ENCODE data around the gene TSPEAR.
A peak's percentile ranks its signal among the peaks of the same experiment; 100 is the strongest.

Gene TSPEAR

DNA sequence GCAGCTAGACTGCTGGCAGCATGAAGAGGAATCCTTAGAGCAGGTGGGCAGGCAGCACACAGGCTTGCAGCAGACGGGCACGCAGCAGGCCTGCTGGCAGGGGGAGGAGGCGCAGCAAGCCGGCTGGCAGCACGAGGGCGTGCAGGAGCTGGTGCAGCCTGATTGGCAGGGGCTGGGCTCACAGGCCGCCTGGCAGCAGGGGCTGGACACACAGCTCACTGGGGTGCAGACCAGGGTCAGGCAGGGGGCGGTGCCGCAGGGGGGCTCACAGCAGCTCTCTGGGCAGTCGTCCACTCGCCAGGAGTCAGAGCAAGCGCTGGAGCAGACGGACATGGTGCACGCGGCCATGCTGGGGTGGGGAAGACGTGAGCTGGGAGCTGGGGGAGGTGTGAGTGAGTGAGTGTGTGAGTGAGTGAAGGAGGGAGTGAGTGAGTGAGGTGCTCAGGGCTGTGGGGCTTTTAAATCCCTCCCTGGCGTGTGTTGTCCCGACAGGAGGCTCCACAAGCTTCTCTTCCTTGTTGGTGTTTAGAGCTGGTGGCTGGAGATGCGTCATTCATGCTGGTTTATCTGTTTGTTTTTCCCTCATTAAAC, 131.0 kb downstream of the TSPEAR start, which contains the start of gene KRTAP10-5:
TSS of gene KRTAP10-5 (minus strand) at position 374 of the 591 bp plus-strand sequence. CDS start at position 348, 26 bp downstream.
- peak; percentile 31 to 65 for DNase-seq

DNA sequence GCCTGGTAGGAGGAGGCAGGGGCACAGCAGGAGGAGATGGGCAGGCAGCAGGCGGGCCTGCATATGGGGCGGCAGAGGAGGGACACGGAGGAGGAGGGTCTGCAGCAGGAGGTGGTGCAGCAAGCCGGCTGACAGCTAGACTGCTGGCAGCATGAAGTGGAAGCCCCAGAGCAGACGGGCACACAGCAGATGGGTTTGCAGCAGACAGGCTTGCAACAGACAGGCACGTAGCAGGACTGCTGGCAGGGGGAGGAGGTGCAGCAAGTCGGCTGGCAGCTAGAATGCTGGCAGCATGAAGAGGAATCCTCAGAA, 131.6 kb downstream of the TSPEAR start:
- no peak for DNase-seq

DNA sequence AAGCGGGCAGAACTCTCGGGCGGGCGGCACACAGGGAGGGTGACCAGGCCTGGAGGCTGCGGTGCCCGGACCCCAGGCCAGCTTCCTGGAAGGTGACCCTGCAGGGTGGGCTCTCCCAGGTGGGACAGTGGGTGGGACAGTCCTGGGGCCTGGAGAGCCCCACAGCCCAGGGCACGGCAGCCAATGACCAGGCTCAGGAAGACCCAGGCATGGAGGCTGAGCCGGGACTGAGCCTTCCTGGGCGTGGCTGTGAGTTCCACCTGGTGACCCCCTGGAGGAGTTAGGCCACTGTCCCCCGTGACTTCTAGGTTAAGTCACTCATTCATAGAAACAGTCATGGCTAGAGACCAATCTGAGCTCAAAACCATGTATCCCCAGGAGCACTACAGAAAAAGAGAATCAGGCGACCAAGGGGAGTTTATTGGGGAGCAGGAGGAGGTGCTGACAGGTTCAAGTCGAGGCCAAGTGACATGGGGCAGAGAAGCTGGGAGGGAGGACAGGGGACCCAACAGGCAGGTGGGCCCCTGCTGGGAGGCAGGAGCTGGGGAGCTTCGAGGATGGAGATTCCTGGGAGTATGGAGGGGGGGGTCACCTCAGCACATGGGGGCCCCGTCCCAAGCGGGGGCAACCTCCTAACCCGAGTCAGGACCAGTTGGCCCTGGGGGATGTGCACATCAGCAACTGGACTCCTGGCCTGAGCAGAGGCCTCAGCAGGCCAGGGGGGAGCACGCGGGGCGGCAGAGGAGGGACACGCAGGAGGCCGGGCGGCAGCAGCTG, 132.1 kb downstream of the TSPEAR start:
- no peak for DNase-seq

DNA sequence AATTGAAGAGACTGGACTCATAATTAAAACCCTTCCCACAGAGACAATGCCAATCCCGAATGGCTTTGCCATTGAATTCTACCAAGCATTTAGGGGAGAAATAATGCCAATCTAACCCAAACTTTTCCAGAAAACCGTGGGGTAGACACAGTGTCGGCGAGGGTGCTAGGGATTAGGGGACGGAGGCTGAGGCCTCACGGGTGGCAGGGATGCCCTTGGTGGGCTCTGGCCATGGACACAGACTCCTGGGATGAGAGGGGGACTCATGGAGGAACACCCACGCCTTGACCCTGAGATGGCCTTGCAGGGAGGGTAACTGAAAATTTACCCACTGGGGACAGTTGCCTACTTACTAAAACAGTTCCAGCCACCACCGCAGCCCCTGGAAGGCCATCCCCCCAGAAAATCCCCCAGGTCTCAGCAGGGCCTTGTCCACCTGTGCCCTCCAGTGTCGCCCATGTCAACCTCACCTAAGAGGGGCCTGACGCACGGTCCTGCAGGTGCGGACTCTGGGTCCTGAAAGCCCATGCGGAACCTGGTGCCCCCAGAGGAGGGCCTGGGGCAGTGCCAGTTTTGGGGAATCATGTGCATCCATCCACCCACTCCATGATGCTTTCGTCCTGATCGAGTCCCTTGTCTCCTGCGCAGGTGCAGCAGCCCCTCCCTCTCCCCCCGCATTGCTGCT, 132.9 kb downstream of the TSPEAR start:
- DNase-seq, result no peak

DNA sequence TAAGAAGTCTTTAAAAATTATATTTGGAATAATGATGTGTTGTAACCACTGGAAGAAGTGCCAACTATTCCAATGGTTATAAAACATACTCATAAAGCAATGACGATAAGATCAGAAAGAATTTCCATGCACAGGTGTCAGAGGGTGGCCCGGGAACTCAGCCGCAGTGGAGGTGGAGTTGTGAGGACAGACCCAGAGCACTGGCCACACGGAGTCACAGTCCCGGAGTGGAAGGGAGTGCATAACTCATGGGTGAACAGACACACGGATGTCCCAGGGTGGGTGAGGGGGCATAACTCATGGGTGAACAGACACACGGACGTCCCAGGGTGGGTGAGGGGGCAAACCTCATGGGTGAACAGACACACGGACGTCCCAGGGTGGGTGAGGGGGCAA, 135.3 kb downstream of the TSPEAR start:
- no peak for DNase-seq

DNA sequence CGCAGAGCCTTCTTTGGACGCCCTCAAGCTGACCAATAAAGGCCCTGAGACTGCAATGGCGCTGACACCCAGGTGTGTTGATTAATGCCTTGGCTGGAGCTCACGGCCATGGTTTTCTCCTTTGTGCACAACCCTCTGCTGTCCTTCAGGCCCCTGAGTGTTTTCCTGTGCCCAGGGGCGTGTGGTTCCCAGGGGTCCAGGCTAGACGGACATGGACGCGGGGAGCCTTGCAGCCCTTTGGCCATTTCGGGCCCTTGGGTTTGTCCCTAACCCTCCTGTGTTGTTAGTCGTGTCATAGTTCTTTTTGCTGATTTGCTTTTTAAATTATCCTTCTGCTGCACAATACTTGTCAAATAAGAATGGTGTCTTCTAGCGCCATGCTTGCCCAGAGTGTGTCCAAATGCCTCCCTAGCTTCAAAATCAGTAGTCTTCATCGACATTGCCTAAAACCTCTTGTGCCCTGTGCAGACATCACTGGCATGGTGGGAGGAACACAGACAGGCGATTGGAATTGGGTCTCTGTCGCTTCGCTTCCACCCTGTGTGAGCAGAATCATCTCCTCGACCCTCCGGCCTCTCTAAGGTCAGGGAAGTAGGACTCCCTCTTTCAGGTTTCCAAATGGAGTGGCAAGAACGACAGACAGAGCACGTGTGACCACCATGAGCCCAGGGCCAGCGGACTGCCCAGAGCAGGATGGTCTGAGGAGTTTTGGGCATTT, 135.9 kb downstream of the TSPEAR start:
- DNase-seq, result no peak

DNA sequence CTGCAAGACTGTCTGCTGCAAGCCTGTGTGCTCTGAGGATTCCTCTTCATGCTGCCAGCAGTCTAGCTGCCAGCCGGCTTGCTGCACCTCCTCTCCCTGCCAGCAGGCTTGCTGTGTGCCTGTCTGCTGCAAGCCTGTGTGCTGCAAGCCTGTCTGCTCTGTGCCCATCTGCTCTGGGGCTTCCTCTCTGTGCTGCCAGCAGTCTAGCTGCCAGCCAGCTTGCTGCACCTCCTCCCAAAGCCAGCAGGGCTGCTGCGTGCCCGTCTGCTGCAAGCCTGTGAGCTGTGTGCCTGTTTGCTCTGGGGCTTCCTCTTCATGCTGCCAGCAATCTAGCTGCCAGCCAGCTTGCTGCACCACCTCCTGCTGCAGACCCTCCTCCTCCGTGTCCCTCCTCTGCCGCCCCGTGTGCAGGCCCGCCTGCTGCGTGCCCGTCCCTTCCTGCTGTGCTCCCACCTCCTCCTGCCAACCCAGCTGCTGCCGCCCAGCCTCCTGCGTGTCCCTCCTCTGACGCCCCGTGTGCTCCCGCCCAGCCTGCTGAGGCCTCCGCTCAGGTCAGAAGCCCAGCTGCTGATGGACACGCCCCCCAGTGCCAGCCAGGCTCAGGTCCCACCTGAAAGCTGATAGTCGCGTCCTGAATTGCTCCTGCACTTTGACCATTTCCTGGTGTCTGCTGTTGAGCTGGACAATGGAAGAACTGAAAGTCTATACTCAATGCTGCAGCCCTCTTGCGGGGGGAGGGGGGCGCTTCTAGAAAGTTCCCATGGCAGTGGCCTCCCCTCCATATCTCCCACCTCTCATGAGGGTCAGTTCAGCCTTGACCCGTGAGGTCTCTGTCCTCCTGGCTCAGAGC, 136.7 kb downstream of the TSPEAR start:
- no peak for DNase-seq

DNA sequence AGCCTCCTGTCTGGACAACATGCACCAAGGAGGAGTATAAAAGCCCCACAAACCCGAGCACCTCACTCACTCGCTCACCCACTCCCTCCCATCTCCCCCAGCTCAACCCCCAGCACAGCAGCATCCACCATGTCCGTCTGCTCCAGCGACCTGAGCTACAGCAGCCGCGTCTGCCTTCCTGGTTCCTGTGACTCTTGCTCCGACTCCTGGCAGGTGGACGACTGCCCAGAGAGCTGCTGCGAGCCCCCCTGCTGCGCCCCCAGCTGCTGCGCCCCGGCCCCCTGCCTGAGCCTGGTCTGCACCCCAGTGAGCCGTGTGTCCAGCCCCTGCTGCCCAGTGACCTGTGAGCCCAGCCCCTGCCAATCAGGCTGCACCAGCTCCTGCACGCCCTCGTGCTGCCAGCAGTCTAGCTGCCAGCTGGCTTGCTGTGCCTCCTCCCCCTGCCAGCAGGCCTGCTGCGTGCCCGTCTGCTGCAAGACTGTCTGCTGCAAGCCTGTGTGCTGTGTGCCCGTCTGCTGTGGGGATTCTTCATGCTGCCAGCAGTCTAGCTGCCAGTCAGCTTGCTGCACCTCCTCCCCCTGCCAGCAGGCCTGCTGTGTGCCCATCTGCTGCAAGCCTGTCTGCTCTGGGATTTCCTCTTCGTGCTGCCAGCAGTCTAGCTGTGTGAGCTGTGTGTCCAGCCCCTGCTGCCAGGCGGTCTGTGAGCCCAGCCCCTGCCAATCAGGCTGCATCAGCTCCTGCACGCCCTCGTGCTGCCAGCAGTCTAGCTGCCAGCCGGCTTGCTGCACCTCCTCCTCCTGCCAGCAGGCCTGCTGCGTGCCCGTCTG, 137.5 kb downstream of the TSPEAR start, which contains the start of gene KRTAP10-4:
TSS of gene KRTAP10-4 (plus strand) at position 100 of the 827 bp plus-strand sequence. CDS start at position 130, 30 bp downstream.
- peak in 1 of 2 experiments; percentile 25 for DNase-seq

DNA sequence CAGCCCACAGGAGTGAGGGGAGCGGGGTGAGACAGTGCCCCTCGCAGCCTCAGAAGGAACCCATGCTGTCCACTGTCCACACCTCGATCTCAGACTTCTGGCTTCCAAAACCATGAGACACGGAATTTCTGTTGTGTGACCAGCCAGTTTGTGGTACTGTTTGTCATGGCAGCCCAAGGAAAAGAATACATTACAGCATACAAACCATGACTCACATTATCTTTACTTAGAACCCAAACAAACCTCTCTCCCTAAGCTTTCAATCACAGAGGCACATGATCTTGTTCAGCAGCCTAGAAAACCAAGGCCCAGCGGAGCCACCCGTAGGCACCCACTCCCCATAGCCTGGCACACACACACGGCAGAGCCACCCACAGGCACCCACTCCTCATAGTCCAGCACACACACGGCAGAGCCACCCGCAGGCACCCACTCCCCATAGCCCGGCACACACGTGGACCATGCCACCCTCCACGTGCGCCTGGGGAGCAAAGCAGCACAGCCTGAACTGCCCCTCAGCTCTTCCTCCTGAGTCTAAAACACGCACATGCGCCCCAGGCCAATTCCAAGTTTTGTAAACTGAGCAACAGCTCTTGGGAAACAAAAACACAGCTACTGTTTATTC, 138.3 kb downstream of the TSPEAR start:
- no peak for DNase-seq

DNA sequence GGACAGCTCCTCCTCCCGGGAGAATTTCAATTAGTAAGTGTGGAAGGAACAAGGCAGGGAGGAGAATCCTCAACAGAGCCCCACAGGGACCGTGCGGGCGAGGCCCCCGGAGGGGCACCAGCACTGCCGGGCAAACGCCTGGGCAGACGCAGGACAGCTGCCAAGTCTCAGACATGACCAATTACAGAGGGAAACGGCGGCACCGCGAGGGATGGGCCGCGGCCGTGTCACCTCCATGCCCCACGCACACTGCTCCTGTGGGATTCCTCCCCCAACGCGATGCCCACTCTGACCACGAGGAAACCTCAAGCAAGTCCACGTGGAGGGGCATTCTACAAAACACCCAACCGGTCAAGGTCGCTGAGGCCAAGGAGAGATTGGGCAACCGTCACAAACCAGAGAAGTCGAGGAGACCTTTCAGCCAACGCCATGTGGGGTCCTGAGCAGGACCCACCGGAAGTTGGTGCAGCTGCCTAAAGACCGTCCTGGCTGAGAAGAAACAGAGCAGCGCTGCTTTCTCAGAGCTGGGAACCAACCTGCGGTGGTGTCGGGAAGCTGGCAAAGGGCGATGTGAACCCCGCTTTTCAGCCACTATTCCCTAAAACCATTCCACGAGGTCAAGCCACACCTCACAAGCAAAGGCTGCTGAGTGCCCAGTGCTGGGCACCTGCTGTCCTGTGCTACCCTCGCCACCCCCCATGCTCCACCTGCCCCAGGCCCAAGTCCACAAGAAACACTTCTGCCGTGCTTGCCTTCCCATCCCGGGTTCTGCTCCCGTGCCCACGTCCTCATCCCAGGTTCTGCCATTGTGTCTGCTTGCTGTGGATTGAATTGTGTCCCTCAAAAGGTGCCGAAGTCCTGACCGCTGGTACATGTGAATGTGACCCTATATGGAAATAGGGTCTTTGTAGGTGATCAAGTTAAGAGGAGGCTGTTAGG, 139.3 kb downstream of the TSPEAR start:
- DNase-seq, result no peak

DNA sequence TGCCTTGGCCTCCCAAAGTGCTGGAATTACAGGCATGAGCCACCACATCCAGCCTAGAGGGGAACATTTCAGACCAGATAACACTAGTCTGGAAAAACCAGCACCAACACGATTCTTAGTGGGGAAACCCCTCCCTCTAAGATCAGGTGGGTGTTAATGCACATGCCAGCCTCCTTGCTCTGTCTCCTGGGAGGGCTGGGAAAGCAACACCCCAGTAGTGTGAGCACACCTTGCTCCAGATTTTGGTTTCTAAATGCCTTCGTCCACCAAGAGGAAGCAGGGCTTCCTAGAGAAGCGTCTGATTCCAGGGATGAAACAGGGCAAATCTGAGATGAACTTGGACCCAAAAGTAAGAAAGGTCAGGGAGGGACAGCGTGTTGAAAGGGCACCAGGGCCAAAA, 140.1 kb downstream of the TSPEAR start:
- no peak for DNase-seq

DNA sequence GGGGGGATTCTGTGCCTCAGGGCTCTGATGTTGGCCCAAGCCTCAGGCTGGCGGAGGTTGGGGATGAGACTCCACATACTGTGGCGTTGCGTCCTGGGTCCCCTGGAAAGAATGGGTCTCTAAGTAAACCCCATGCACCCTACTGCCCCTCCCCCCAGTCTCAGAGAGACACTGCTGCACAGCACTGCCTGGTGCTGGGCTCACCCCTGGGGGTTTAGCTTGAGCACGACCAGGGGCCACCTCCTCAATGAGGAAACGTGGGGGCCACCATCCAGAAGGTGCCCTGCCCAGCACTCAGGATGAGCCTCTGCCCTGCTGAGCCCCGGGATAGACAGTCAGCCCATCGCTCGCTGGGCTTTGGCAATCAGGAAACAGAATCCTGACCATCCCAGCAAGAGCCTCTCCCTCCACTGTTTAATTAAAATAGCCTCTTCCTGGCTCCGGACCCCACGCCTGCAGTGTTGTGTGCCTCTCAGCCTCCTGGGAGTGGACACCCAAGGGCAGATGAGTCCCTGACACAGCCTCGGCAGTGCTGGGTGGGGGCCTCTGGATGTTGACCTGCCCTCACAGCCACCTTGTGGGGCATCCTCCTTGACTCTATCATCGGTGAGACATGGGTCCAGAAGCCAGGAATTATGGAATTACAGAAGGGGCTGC, 141.4 kb downstream of the TSPEAR start:
- DNase-seq, result no peak

DNA sequence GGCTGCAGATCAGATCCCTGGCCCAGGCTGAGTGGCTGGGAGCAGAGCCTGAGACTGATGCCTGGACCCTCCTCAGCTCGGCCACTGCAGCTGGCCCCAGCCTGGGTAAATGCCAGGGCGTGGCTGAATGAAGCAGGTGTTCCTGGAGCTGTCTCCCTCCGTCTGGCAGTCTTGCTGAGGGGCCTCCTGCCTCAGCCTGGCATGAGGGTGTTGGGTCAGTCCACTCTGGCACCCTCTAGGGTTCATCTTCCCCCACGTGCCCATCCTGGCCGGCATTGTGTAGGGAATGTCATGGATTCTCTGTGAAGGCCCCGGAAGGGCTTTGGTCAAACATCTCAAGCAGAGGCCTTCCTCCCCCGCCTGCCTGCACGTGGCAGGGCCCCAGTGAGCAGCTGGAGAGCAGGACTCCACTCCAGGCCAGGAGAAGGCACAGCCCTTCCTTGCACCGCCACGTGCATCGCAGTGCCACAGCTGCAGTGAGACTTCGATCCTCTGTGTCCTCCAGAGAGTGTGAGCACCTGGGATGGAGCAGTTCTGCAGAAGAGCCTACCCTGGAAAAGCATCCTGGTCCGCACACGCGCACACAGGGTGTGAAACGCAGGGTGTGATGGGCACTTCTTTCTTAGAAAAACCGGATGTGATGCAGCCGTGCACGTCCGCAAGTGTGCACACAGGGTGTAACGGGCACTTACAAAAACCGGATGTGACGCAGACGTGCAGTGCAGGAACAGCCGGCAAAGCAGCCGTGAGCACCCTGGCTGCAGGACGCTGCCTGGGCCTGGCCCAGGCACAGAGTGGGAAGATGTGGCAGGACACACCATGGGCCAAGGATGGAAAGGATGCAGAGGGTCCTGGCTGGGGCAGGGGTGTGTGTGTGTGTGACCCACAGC, 142.5 kb downstream of the TSPEAR start:
- peak in 1 of 2 experiments; percentile 66 for DNase-seq

DNA sequence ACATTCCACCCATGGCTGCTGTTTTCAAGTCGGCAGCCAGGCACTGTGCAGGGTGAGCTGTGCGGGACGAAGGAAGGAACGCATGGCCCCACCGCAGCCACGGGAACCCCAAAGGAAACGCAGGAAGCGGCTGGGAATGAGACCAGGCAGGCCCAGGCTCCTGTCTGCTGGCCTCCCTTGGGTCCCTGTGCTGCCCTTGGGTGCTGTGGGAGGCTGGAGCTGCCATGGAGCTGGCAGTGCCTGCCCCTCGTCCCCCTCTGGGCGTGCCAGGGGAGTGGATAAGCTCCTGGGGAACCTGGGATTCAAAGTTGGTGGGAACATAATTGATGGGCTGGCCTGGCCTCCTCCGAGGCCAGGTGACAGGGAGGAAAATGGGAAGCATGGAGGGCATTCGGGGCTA, 143.1 kb downstream of the TSPEAR start:
- DNase-seq, result no peak

DNA sequence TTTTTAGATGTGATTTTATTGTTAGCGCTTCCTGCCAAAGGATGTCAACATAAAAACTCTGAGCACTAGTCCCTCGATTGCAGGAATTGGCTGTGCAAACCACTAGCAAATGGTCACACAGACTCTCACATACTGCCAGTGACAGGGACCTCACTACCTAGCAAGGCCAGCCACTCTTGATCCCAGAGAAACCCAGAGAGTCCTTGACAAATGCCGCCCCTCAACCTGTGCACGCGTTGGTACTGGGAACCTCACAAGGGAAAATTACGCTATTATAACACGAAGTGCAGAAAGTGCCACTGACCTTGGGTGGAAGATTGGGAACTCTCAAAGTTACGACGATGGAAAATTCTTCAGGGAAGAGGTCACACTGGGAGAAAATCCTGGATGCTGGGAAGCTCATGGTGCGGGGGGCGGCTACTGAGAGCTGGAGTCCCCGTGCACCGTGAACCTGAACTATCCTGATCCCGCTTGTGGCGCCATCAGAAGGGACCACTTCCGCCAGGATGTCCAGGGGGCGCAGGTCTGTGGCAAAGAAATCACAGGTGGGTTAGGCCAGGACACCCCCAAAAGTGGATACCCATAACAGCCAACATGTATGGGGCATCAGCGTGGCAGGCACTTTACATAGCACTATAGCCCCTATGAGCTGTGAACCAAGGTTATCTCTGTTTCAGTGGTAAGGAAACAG, 143.7 kb downstream of the TSPEAR start:
- no peak for DNase-seq

DNA sequence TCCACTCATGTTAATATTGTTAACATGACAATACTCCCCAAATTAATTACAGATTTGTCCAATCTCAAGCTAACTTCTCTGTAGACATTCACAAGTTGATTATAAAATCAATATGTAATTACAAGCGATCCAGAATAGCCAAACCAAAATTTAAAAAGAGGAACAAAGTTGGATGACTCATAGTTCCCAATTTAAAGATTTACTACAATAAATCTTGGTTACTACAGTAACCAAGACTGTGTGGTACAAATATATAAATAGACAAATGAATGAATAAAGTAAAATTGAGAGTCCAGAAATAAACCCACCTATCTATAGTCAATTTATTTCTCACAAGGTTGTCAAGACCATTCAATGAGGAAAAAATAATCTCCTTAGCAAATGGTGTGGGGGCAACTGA, 145.0 kb downstream of the TSPEAR start:
- no peak for DNase-seq

DNA sequence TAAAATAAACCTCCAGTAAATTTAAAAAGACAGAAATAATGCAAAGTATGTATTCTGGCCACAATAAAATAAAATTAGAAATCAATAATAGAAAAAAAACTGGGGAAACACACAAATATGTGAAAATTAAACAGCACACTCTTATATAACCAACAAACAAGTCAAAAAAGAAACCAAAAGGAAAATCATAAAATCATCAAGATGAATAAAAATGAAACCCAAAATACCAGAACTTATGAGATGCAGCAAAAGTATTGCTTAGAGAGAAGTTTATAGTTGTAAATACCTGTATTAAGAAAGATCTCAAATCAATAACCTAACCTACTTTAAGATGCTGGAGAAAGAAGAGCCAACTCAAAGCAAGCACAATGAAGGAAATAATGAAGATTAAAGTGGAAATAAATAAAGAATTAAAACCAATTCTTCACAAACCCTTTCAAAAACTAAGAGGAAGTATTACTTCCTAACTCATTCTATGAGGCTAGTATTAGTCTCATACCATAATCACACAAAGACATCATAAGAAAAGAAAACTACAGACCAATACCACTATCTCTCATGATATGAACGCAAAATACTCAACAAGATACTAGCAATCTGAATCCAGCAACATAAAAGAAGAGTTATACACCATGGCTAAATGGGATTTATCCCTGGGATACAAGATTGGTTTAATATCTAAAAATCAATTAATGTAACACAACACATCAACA, 146.3 kb downstream of the TSPEAR start:
- no peak for DNase-seq

Data from NCI-H524 (cell line).